DMS79 (cell line): ENCODE results near the gene NT5C3B.
"Not testable (repeated sequence)": the region's sequence is repeated elsewhere in the genome, so short reads cannot be mapped to it uniquely, and the experiment has no call there.

Experiments
- DNase-seq: peaks from one replicate; lab custom pipeline; 2025; lab: John Stamatoyannopoulos, UW

Gene NT5C3B

DNA sequence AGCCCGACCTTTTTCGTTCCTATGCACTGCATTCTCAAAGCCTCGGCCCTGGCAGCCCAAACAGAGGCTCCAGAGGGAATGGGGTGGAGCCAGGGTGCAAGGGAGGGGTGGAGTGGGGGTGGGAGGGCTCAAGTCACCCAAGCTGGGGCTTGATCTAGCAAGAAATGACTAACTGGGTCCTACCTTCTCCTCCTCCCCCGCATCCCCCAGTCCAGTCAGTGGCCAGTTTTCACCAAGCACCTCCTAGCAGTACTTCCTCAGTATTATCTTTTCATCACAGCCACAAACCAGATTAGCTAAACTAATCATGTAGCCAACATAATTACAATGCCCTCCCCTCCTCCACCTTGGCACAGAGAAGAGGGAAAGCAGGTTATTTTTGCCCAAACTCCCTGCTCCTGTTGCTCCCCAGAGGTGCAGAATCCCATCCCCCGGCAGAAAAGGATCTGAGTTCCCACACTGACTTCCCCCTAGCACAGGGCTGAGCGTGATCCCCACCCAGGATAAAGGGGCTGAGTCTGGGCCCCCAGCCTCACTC lies 51.8 kb downstream of the NT5C3B start:
- no peak for DNase-seq

DNA sequence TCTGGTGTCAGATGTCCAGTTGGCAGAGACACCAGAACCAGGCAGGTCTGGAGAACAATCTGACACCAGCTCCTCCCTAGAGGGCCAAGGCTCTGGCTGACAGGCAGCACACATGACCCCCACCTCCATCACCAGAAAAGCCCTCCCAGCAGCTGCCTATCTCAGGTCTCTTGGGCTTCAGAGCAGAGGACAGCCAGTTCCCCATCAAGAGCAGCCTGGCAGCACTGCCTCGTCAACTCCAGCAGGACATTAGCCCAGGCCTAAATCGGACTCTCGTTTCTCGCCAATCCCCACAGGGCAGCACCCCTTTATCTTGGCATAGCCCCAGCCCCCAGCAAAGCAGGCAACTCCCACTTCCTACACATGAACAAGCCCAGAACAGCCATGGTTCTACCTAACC lies 53.9 kb downstream of the NT5C3B start:
- DNase-seq: no peak

- DNase-seq: no peak
Measured at GRCh38 chr17:41781404-41782110, 54.5 kb downstream of the NT5C3B start.

GRCh38 chr17:41779954-41780353 lies 56.1 kb downstream of the NT5C3B start:
- no peak for DNase-seq

- DNase-seq: peak; percentile 73
Measured at GRCh38 chr17:41777574-41778188, 58.4 kb downstream of the NT5C3B start.

- DNase-seq: no peak
Measured at GRCh38 chr17:41777157-41777573, 58.9 kb downstream of the NT5C3B start.

DNA sequence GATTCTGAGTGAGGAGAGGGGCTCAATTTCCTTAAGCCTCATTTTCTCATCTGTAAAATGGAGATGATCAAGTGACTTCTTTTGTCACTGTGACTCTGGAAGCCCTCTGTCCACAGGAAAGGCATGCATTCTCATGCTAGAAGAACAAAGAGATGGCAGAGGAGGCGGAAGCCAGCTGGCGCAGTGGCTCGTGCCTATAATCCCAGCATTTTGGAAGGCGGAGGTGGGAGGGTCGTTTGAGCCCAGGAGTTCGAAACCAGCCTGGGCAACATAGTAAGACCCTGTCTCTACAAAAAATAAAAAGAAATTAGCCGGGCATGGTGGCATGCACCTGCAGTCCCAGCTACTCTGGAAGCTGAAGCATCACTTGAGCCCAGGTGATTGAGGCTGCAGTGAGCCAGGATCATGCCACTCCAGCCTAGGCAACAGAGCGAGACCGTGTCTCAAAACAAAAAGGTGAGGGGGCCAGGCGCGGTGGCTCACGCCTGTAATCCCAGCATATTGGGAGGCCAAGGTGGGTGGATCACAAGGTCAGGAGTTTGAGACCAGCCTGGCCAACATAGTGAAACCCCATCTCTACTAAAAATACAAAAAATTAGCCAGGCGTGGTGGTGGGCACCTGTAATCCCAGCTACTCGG lies 59.7 kb downstream of the NT5C3B start:
- DNase-seq: not testable (repeated sequence)

GRCh38 chr17:41775394-41776226 lies 60.4 kb downstream of the NT5C3B start:
- no peak for DNase-seq
